Tibial nerve (tissue), 4 donors: Measurements from ENCODE around the gene XIRP2.

ENCODE experiments used
- EP300 ChIP-seq, 2 donors: sonication (generic); formaldehyde crosslinking; IDR thresholded peaks; one replicate each; pipeline ENCODE4 v1.6.1; 2017; ENCODE audit warnings: antibody characterized with exemption in 2 of 2, mild to moderate bottlenecking in 1 of 2
- POLR2A ChIP-seq, 2 donors: fragments of 450-650 bp; IDR thresholded peaks; one replicate each; pipeline ENCODE4 v1.6.1; 2017; ENCODE audit warnings: antibody characterized with exemption in 2 of 2, mild to moderate bottlenecking in 2 of 2, moderate library complexity in 2 of 2
- TF ChIP-seq, protein P1 (sequence below), 5 experiments: fragments of 200-600 bp in 3 of 5; fragments of 450-650 bp in 2 of 5; sonication (generic) in 3 of 5; IDR thresholded peaks; one replicate each; pipeline ENCODE4 v1.5.1; 2016 to 2019; ENCODE audit warnings: antibody characterized with exemption in 5 of 5, mild to moderate bottlenecking in 3 of 5, moderate library complexity in 2 of 5

GRCh38 chr2:166870346-166870745 is 17.9 kb upstream of the XIRP2 start:
- TF ChIP-seq, protein P1, sequence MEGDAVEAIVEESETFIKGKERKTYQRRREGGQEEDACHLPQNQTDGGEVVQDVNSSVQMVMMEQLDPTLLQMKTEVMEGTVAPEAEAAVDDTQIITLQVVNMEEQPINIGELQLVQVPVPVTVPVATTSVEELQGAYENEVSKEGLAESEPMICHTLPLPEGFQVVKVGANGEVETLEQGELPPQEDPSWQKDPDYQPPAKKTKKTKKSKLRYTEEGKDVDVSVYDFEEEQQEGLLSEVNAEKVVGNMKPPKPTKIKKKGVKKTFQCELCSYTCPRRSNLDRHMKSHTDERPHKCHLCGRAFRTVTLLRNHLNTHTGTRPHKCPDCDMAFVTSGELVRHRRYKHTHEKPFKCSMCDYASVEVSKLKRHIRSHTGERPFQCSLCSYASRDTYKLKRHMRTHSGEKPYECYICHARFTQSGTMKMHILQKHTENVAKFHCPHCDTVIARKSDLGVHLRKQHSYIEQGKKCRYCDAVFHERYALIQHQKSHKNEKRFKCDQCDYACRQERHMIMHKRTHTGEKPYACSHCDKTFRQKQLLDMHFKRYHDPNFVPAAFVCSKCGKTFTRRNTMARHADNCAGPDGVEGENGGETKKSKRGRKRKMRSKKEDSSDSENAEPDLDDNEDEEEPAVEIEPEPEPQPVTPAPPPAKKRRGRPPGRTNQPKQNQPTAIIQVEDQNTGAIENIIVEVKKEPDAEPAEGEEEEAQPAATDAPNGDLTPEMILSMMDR (IDR thresholded peaks at IDR 0.05), result no peak
- TF ChIP-seq EP300 (IDR thresholded peaks at IDR 0.05) (no peak), POLR2A (IDR thresholded peaks at IDR 0.05) (no peak)
